Measurements from ENCODE around the gene SPINT2. TPM values are rescaled to one million over a fixed set of nuclear protein-coding genes. Genes with fewer than 3 reads are reported as not detected.
"Not testable (repeated sequence)": the region's sequence is repeated elsewhere in the genome, so short reads cannot be mapped to it uniquely, and the experiment has no call there.

Gene SPINT2
- total RNA-seq, result 5.9 and 12.6 TPM in 2 replicates

DNA sequence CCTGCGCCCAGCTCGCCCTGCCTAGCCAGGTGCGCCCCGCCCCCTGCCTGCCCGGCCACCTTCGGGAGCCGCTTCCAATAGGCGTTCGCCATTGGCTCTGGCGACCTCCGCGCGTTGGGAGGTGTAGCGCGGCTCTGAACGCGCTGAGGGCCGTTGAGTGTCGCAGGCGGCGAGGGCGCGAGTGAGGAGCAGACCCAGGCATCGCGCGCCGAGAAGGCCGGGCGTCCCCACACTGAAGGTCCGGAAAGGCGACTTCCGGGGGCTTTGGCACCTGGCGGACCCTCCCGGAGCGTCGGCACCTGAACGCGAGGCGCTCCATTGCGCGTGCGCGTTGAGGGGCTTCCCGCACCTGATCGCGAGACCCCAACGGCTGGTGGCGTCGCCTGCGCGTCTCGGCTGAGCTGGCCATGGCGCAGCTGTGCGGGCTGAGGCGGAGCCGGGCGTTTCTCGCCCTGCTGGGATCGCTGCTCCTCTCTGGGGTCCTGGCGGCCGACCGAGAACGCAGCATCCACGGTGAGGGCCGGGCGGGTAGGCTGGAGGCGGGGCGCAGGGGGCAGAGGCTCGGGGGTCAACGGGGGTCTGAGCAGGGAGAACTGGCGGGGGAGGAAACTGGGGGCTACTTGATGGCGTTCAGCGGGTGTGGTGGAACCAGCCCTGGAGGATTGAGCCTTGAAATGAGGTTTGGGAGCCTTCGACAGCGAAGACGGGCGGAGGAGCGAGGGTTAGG lies at the start of gene SPINT2:
SPINT2 (plus strand) TSS at position 88 of the 727 bp plus-strand sequence; CDS start at position 408, 320 bp downstream.
- no peak for DNase-seq (ENCODE audit: low read depth, low spot score)

GRCh38 chr19:38216785-38217641 lies 47.4 kb upstream of the SPINT2 start:
- DNase-seq (ENCODE audit: low read depth, low spot score), result no peak

- no peak for DNase-seq (ENCODE audit: low read depth, low spot score)
These were observed 46.2 kb upstream of the SPINT2 start for GRCh38 chr19:38218204-38218603.

DNA sequence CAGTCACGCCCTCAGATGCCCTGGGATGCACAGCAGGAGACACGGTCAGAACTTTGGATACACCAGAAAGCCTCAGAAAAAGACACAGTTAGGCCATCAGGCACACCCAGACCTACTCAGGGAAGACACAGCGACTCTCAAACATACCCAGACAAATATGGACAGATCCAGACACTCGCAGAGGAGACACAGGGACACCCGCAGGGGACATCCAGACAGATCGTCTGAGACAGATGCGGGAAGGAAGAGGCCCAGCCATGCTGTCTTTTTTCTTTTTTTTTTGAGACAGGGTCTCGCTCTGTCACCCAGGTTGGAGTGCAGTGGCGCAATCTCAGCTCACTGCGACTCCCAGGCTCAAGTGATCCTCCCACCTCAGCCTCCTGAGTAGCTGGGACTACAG lies 45.2 kb upstream of the SPINT2 start:
- no peak for DNase-seq (ENCODE audit: low read depth, low spot score)

DNA sequence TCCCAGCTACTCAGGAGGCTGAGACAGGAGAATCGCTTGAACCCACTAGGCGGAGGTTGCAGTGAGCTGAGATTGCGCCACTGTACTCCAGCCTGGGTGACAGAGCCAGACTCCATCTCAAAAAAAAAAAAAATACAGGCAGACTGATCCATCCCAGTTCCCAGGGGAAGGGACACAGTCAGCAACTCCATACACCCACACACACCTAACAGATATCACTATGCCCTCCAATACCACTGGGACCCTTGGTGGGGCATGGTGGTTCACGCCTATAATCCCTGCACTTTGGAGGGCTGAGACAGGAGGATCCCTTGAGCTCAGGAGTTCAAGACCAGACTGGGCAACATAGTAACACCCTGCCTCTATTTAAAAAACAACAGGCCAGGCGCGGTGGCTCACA lies 43.0 kb upstream of the SPINT2 start:
- no peak for DNase-seq (ENCODE audit: low read depth, low spot score)

GRCh38 chr19:38221919-38222830 lies 42.2 kb upstream of the SPINT2 start:
- no peak for DNase-seq (ENCODE audit: low read depth, low spot score)

DNA sequence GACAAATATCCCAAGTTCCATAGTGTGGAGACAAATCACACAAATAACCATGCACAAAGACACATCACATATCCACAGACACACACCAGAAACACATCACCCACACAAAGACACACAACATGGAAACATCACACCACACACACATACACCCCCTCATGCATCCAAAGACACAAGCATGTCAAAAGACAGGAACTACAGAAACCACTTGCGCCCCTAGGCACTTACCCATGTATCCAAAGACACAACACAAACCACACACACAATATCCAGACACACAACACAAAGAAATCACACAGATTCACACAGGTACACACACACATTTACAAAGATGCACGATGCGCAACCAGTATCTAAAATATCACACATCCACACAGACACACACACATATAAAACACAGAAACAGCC lies 41.3 kb upstream of the SPINT2 start:
- no peak for DNase-seq (ENCODE audit: low read depth, low spot score)

GRCh38 chr19:38223617-38224013 lies 40.8 kb upstream of the SPINT2 start:
- DNase-seq (ENCODE audit: low read depth, low spot score), result no peak

DNA sequence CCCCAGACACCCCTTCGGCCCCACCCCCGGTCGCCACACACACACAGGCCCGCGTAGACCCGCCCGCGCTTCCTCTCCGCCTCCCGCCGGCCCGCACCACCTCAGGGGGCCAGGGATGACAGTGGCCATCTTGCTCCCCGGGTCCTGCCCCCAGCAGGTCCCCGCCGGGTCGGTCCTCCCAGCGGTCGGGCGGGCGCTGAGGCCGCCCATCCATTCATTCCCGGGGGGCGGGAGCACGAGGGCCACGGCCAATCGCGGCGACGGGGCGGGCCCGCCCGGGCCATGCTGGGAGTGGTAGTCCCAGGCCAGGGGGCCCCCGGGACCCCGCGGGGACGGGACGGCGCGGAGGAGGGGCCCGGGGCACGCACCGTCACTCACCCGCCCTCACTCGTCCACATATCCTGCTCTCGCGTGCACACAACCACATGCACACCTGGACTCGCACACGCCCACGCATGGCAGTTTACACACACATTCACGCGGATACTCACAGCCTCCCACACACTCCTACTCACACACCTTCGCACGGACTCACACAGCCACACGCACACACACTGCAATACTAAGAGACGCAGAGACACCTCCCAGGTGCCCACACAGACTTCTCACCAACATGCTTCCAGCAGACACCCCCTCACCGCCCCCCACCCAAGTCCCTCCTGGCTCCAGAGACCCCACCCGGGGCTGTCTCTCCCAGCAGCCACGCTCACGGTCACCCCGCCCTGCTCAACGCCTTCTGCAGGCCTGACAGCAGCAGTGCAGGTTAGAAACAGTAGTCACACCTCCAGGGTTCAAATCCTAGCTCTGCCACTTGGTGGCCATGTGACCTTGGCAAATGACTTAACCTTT lies 40.1 kb upstream of the SPINT2 start, which contains the start of gene DPF1:
DPF1 (minus strand) TSS at position 209 of the 849 bp plus-strand sequence; CDS start at position 129, 80 bp downstream.
- DNase-seq (ENCODE audit: low read depth, low spot score), result no peak

- DNase-seq (ENCODE audit: low read depth, low spot score), result not testable (repeated sequence)
These were observed 39.5 kb upstream of the SPINT2 start for GRCh38 chr19:38224863-38225218.

GRCh38 chr19:38227287-38228004 lies 36.9 kb upstream of the SPINT2 start:
- no peak for DNase-seq (ENCODE audit: low read depth, low spot score)

- no peak for DNase-seq (ENCODE audit: low read depth, low spot score)
These were observed 36.4 kb upstream of the SPINT2 start for GRCh38 chr19:38228005-38228377.

- DNase-seq (ENCODE audit: low read depth, low spot score), result no peak
These were observed 35.6 kb upstream of the SPINT2 start for GRCh38 chr19:38228491-38229439.

DNA sequence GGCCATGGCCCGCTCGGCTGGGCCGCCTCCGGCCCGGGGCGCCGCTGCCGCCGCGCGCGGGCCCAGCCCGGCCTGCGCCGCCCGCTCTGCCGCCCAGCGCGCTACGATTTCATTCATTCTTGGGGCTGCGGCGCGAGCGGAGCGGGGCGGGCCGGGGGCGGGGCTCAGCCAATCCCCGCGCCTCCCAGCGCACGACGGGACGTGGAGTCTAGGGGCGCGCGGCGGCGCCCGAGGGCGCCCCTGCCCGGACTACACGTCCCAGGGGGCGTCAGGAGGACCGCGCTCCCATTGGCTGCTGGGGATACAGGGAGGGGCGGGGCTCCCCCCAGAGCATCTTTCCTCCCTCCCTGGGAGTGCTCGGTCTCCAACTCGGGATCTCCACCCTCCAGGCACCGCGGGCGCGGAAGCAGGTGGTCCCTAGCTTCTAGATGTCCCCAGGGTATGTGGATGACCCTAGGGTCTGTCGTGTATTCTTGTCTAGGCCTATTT lies 34.7 kb upstream of the SPINT2 start:
- DNase-seq (ENCODE audit: low read depth, low spot score), result peak; percentile 56

GRCh38 chr19:38230506-38231133 lies 33.8 kb upstream of the SPINT2 start:
- DNase-seq (ENCODE audit: low read depth, low spot score), result not testable (repeated sequence)

DNA sequence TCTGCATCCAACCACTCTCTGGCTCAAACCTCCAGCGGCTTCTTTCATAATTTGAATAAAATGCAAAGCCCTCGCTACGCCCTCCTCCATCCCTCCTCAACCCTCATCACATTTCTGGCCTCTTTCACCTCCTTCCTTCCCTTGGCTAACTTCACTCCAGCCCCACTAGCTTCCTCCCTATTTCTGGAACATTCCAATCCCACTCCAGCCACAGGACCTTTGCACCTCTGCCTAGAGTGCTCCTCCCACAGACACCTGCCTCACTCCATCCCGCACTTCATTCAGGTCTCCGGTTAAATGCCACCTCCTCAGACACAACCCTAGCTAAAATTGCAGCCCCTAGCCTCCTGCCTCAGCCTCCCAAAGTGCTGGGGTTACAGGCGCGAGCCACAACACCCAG lies 32.5 kb upstream of the SPINT2 start:
- no peak for DNase-seq (ENCODE audit: low read depth, low spot score)

GRCh38 chr19:38233740-38234251 lies 30.6 kb upstream of the SPINT2 start:
- no peak for DNase-seq (ENCODE audit: low read depth, low spot score)

- DNase-seq (ENCODE audit: low read depth, low spot score), result no peak
These were observed 29.8 kb upstream of the SPINT2 start for GRCh38 chr19:38234615-38235014.

All from pulmonary artery endothelial cell (primary cell).